ENCODE measurements around the gene UNC45B.

UNC45B gene

DNA sequence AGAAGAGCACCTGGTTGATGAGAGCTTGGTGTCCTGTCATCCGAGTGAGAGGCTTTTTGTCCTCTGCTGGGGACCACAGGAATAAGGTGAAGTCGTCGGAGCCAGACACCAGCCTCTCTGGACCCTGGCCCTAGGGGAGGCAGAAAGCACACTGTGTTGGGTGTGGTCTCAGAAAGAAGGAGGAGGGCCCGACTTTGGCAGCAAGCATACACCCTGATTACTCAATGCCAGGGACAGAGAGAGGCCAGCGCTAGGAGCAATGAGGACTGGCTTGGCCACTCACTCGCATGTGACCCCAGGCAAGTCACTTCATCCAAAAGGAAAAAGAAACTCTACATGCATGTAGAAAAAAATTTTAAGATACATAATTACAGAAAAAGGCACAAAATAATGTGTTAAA, 12.3 kb upstream of the UNC45B start:
- in situ Hi-C loops (cut with MboI; ENCODE audit: low sequenced_read_pairs) = no loop called here

- in situ Hi-C loops (cut with MboI; ENCODE audit: low sequenced_read_pairs) = no loop called here
Measured at GRCh38 chr17:35138218-35138617, 9.4 kb upstream of the UNC45B start.

DNA sequence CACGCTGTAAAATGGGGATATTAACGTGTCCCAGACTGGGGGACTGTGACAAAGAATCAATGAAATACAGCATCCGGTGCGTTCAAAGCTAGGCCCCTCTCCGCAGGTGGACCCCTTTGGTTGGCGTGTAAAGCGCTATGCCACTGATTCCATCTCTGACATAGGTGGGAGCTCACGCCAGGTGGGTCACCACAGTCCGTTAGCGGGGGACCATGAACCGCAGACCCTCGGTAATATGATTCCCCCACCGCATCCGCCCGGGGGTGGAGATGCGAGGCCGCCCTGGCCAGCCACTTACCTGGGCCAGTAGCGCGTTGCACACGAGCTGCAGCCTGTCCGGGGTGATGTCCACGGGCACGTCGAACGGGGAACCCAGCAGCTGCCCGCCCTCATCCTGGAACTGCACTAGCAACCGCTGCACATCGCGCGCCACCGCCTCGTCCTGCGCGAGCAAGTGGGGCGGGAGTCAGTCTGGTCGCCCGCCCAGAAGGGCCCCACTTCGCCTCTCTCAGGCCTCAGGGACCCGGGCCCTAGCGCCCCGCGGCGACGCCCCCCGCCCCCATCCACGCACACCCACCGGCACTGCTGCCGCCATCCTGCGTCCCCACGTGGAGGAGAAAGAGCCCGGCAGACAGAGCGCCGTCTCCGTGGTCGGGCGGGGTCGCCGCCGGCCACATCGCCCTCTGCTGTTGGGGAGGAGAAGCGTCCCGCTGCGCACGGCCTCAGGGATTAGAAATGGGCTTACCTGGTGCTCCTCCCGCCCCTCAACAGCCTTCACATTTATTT, 5.7 kb upstream of the UNC45B start, which contains the start of gene NLE1:
Gene NLE1, minus strand, starts transcription at position 623 of the 786 bp plus-strand sequence. Its CDS starts 28 bp downstream, at position 595.
- in situ Hi-C loops (cut with MboI; ENCODE audit: low sequenced_read_pairs) = no loop called here

- in situ Hi-C loops (cut with MboI; ENCODE audit: low sequenced_read_pairs) = no loop called here
Measured at GRCh38 chr17:35142467-35142796, 5.2 kb upstream of the UNC45B start.

DNA sequence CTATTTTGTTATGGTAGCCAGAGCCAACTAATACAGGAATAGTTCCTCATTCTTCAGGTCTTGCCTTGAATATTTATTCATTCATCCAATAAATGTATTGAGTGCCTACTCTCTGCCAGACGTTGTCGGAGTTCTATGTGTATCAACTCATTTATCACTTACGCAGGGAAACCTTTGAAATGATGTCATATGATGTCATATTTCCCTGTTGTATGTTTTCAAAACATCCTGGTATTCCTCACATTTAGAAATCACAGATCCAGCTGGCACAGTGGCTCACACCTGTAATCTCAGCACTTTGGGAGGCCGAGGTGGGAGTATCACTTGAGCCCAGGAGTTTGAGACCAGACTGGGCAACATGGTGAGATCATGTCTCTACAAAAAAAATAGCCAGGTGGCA, 2.8 kb upstream of the UNC45B start:
- in situ Hi-C loops (cut with MboI; ENCODE audit: low sequenced_read_pairs) = no loop called here

GRCh38 chr17:35146214-35146833, 1.3 kb upstream of the UNC45B start:
- in situ Hi-C loops (cut with MboI; ENCODE audit: low sequenced_read_pairs) = no loop called here

DNA sequence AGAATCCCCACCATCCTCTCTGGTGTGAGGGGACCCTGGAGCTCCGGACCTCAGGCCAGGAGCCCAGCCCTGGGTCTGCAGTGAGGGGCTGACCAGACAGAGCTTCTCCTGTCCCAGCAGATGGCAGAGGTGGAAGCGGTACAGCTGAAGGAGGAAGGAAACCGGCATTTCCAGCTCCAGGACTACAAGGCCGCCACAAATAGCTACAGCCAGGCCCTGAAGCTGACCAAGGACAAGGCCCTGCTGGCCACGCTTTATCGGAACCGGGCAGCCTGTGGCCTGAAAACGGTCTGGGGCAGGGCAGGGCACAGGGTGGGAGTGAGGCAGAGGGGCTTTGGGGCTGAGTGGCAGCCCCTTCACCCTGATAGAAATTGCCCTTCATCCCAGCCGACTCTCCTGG, 527 bp downstream of the UNC45B start:
- in situ Hi-C loops (cut with MboI; ENCODE audit: low sequenced_read_pairs) = no loop called here

DNA sequence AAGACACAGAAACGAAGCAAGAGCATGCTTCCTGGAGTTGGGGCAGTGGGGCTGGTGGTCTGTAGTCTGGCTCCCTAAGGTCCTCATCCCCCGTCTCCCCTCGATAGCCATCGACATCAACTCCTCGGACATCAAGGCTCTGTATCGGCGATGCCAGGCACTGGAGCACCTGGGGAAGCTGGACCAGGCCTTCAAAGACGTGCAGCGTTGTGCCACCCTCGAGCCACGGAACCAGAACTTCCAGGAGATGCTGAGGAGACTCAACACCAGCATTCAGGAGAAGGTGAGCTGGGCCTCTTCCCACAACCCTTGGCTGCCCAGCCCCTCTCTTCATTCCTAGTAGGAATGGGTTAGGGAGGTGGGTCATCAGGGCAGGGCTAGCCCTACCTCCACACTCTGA, 2.3 kb downstream of the UNC45B start:
- in situ Hi-C loops (cut with MboI; ENCODE audit: low sequenced_read_pairs) = loop anchor here (25.0 kb wide), 1 partner anchor 387 kb away; the partner anchor contains the start of gene SLFN12L

GRCh38 chr17:35151080-35151479, 3.5 kb downstream of the UNC45B start:
- in situ Hi-C loops (cut with MboI; ENCODE audit: low sequenced_read_pairs) = loop anchor here (25.0 kb wide), 1 partner anchor 386 kb away; the partner anchor contains the start of gene SLFN12L

- in situ Hi-C loops (cut with MboI; ENCODE audit: low sequenced_read_pairs) = loop anchor here (25.0 kb wide), 1 partner anchor 385 kb away; the partner anchor contains the start of gene SLFN12L
Measured at GRCh38 chr17:35152421-35153140, 5.0 kb downstream of the UNC45B start.

DNA sequence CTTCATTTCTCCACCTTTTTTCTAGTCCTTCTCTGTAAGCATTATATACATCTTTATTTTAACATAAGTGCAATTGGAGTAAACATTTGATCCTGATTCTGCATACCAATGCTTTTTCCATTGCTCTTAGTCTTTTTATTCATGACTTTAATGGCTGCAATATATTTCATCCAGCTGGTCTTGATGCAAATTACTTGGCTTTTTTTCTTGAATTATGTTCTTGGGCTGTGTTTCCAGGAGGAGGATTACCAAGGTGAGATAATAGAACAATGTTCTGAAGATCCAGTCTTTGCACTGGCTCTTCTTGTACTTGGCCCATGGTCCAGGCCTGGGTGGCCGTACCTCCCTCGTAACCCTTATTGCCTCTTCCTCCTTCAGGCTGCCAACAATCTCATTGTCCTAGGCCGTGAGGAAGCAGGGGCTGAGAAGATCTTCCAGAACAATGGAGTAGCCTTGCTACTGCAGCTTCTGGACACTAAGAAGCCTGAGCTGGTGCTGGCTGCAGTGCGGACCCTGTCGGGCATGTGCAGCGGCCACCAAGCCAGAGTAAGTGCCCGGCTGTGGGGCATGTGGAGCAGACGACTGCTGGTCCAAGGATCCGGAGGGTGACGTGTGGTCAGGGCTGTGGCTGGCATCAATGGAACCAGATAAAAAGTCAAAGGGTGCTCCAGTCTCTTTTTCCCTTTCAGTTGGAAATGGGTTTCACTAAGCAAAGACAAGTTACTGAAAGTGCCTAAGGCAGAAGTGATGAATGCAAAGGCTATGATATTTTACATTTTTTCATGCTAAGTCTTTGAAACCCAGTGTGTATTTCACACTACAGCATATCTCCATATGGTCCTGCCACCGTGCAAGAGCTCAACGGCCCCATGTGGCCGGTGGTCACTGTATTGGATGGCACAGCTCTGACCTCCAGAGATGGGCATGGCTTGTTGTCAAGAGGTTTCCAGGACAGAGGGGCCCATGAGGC, 6.9 kb downstream of the UNC45B start:
- in situ Hi-C loops (cut with MboI; ENCODE audit: low sequenced_read_pairs) = loop anchor here (25.0 kb wide), 1 partner anchor 383 kb away; the partner anchor contains the start of gene SLFN12L

DNA sequence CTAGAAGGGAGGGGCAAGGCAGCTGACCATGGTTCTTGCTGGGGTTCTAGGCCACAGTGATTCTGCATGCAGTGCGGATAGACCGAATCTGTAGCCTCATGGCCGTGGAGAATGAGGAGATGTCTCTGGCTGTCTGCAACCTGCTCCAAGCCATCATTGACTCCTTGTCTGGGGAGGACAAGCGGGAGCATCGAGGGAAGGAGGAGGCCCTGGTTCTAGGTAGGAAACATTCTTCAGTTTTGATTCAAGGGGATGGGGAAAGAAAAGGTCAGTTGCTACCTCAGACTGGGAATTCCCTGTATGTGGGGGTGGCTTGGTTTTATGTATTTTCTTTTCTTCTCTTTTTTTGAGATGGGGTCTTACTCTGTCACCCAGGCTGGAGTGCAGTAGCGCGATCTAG, 7.6 kb downstream of the UNC45B start:
- in situ Hi-C loops (cut with MboI; ENCODE audit: low sequenced_read_pairs) = loop anchor here (25.0 kb wide), 1 partner anchor 382 kb away; the partner anchor contains the start of gene SLFN12L

DNA sequence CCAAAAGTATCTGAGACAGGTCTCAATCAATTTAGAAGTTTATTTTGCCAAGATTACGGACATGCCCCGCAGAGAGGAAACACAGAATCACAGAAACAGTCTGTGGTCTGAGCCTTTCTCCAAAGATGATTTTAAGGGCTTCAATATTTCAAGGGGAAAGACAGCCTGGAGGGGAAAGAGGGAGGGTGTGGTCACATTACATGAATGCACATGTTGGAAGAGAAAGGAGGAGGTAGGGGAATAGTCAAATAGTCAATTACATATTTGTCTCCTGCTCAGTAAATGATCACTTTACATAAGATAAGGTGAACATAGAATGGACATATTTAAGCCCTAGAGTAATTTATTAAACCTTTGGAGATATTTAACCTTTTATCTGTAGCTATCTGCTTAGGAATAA, 12.3 kb downstream of the UNC45B start:
- in situ Hi-C loops (cut with MboI; ENCODE audit: low sequenced_read_pairs) = loop anchor here (25.0 kb wide), 1 partner anchor 377 kb away; the partner anchor contains the start of gene SLFN12L

DNA sequence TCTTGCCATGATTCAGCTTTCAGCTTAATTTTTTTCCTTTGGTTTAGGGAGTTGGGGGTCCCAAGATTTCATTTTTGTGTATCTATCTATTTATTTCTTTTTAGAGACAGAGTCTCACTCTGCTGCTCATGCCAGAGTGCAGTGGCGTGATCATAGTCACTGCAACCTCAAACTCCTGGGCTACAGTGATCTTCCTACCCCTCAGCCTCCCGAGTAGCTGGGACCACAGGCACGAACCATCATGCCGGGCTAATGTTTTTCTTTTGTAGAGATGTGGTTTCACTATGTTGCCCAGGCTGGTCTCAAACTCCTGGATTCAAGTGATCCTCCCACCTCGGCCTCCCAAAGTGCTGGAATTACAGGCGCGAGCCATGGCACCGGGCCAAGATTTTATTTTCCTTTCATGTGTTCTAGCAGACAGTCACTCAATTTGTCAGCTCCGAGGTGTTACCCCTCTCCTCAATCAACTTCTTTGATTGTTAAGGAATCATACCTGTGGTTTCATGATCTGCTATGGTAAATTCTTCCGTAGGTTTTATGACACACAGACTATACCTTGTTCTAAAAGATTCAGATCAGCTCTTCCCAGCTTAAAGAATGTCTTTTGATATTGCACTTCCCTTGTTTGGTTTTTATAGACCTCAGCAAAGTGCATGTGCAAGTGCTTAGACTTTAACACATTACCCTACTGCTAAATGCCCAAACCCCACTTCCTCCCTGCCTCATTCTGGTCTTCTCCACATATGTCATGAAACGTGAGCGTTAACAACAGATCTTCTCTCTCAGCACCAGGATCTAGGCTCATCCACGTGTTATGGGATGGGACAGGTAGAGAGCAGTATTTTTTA, 13.0 kb downstream of the UNC45B start:
- in situ Hi-C loops (cut with MboI; ENCODE audit: low sequenced_read_pairs) = loop anchor here (25.0 kb wide), 1 partner anchor 377 kb away; the partner anchor contains the start of gene SLFN12L

DNA sequence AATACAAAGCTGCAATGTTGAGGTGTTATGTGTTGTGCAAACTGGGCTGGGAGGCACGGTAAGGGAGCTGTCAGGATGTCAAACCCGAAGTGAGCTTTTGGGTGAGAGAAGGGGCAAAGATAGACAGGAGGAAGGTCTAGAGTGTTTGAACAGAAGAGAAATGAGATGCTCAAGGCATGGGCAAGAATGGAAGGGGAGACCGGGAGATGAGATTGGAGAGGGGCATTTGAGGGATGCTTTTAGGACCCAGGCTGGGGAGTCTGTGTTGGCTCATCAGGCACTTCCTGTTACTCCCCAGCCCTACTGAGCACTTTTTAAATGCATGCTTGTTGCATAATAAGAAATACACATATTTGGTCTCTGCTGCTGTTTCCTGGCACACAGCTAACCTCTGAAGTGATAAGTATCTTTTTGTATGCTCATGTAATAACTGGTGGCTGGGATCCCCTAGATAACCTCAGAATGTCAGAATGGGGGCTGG, 13.7 kb downstream of the UNC45B start:
- in situ Hi-C loops (cut with MboI; ENCODE audit: low sequenced_read_pairs) = loop anchor here (25.0 kb wide), 1 partner anchor 376 kb away; the partner anchor contains the start of gene SLFN12L

DNA sequence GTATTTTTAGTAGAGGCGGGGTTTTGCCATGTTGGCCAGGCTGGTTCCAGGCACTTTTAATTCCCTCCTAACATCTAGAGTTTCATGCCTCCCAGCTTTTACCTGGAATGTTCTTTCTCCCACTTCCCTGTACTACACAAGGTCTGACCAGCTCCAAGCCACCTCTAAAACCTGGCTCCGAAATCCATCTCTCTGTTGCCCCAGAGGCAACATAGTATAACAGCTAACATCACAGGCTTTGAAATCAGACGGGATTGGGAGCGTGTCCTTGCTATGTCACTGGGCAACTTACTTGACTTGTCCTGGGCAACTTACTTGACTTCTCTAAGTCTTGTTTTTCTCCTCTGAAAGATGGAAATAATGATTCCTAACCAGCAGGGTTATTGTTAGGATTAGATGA, 15.1 kb downstream of the UNC45B start:
- in situ Hi-C loops (cut with MboI; ENCODE audit: low sequenced_read_pairs) = loop anchor here (25.0 kb wide), 1 partner anchor 375 kb away; the partner anchor contains the start of gene SLFN12L

DNA sequence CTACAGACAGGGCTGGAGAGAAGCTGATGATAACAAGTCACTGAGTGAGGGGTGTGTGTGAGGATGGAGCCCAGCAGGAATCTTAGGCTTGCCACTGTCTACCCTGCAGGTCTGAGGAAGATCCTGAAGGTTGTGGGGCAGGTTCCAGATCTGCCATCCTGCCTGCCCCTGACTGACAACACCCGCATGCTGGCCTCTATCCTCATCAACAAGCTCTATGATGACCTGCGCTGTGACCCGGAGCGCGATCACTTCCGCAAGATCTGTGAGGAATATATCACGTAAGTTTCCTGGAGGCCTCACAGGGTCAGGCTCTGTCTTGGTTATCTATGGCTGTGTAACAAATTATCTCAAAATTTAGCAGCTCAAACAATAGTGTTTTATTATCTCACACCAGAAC, 16.3 kb downstream of the UNC45B start:
- in situ Hi-C loops (cut with MboI; ENCODE audit: low sequenced_read_pairs) = loop anchor here (25.0 kb wide), 1 partner anchor 373 kb away; the partner anchor contains the start of gene SLFN12L

DNA sequence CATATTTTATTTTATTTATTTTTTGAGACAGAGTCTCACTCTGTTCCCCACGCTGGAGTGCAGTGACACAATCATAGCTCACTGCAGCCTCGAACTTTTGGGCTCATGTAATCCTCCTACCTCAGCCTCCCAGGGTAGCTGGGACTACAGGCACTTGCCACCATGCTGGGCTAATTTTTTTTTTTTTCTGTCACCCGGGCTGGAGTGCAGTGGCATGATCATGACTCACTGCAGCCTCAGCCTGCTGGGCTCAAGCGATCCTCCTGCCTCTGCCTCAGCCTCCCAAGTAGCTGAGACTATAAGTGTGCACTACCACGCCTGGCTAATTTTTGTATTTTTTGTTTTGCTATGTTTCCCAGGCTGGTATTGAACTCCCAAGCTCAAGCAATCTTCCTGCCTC, 17.1 kb downstream of the UNC45B start:
- in situ Hi-C loops (cut with MboI; ENCODE audit: low sequenced_read_pairs) = loop anchor here (25.0 kb wide), 1 partner anchor 373 kb away; the partner anchor contains the start of gene SLFN12L

DNA sequence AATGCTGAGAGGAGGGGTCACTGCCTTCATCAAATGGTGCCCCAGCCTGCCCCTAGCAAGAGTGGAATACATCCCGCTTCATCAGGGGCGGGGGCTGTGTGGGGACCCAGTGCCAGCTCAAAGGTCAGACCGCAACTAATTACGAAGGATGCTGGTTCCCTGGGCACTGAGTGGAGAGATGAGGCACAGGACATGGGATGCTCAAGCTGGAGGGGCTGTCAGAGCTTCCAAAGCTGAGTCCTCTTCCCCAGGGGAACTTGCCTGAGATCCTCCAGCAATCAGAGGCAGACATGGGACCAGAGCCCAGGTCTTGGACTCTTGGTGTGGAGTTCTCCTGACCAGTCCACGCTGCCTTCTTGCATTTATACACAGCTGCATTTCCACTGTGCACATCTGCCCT, 18.9 kb downstream of the UNC45B start:
- in situ Hi-C loops (cut with MboI; ENCODE audit: low sequenced_read_pairs) = loop anchor here (25.0 kb wide), 1 partner anchor 371 kb away; the partner anchor contains the start of gene SLFN12L
